NCI-H2227 (cell line): ENCODE measurements around the gene ZNF469.
"Not testable (repeated sequence)": the region's sequence is repeated elsewhere in the genome, so short reads cannot be mapped to it uniquely, and the experiment has no call there.

Experiments
- DNase-seq: peaks from one replicate; lab custom pipeline; 2025; ENCODE audit not compliant: unreplicated experiment; lab: John Stamatoyannopoulos, UW

The ZNF469 gene

DNA sequence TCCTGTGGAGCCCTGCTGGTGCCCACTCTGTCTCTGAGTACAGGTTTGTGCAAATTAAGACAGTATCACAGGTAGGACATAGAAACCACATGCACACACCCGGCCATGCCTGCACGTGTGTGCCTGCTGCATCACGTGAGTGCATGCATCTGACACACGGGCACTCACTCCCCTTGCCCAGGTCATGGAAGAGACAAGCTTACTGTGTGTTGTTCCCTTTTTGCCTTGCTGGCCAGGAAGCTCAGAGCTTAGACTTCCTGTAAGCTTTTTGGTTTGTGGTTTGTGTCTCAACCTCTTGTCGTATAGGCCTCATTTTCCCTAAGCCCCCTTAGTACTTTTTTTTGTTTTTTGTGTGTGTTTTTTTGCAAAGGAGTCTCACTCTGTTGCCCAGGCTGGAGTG lies 25.0 kb downstream of the ZNF469 start:
- no peak for DNase-seq

DNA sequence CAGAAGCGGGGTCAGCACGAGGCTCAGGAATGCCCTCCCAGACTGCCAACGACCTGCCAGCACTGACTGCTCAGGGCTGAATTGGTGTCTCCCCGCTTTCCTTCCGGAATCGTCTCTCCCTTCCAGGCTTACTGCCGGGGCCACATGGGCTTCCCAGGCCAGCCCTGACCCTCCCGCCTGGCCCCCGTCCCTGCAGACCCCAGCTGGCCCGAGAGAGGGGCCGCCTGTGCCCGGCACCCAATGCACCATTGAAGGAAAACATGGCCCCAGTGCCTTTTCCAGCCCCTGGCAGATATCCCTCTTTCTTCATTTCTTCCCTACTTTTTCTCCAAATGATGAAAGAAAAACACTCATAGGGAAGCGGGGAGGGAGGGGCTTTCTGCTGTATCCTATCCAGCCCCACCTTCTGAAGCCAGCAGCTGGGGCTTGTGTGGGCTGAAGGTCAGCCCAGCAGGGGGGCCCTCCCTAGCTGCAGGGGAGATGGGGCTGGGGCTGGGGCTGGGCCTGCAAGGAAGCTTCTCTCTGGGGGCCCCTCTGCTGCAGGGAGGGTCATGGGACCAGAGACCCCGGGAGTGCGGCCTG lies 25.9 kb downstream of the ZNF469 start:
- no peak for DNase-seq

GRCh38 chr16:88409296-88410065 lies 26.7 kb downstream of the ZNF469 start:
- DNase-seq = no peak

DNA sequence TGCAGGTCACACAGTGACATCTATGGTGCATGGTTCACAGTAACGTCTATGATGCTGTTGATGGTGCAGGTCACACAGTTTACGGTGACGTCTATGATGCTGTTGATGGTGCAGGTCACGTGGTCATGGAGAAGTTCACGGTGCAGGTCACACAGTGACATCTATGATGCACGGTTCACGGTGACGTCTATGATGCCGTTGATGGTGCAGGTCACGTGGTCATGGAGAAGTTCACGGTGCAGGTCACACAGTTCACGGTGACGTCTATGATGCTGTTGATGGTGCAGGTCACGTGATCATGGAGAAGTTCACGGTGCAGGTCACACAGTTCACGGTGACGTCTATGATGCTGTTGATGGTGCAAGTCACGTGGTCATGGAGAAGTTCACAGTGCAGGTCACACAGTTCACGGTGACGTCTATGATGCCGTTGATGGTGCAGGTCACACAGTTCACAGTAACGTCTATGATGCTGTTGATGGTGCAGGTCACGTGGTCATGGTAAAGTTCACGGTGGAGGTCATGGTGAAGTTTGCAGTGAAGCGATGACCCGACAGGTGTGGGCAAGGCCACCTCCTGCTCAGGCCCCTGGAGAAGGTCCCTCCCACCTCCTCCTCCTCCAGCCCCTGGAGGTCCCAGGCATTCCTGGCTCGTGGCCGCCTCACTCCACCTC lies 27.7 kb downstream of the ZNF469 start:
- not testable (repeated sequence) for DNase-seq

GRCh38 chr16:88411951-88412576 lies 29.3 kb downstream of the ZNF469 start:
- DNase-seq = no peak

GRCh38 chr16:88412766-88413165 lies 30.0 kb downstream of the ZNF469 start:
- no peak for DNase-seq

DNA sequence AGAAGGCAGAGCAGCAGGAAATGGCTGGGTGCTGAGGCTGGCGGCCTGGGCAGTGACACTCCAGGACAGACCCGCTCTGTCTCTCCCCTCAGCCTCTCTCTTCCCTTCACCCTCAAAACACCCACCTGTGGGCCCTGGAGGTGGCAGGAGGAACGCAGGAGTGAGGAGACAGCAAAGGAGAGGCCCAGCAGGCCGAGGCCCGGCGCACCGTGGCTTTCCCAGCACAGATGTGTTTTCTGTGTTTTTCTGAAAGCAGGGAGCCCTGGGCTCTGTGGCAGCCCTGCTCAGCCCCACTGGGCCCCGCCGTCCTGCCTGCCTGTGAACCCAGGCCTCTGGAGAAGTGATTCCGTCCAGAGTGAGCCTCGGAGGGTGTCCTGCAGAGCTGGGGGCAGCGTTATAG lies 30.5 kb downstream of the ZNF469 start:
- no peak for DNase-seq

GRCh38 chr16:88413631-88414030 lies 30.9 kb downstream of the ZNF469 start:
- DNase-seq = no peak

DNA sequence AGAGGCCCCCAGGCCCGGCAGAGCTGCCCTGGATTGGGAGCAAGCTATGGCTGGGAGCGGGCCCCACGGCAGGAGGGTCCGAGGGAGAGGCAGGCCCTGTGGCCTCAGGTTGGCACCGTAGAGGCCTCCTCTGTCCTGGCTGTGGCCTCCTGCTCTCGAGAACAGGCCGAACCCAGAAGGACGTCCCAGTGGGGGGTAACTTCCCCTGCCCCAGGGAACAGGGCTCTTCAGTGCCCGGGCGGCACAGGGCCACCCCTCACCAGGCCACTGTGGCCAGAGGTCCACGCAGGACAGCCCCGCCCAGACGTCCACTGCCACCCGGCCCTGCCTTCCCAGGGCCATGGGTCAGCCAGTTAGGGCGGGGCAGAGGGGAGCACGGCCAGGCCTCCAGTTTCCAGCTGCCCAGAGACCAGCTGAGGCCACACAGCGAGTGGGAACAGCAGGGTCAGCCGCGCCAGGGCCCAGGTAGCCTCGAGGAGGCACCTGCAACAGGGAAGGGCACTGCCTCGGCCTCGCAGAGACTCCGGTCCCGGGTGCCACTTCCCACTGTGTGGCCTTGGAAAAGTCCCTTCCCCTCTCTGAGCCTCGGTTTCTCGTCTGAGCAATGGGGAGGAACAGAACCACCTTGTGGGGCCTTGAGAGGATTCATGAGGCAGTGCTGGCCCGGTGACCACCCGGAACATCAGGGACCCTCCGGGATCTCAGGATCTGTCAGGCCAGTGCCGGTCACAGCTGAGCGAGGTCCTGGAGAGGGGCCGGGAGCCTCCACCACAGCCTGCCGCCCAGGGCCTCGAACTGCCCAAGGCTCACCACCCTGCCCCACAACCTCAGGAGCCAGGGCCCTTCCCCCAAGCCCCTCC lies 32.0 kb downstream of the ZNF469 start:
- no peak for DNase-seq

- DNase-seq = no peak
These were observed 32.6 kb downstream of the ZNF469 start for GRCh38 chr16:88415381-88415705.

DNA sequence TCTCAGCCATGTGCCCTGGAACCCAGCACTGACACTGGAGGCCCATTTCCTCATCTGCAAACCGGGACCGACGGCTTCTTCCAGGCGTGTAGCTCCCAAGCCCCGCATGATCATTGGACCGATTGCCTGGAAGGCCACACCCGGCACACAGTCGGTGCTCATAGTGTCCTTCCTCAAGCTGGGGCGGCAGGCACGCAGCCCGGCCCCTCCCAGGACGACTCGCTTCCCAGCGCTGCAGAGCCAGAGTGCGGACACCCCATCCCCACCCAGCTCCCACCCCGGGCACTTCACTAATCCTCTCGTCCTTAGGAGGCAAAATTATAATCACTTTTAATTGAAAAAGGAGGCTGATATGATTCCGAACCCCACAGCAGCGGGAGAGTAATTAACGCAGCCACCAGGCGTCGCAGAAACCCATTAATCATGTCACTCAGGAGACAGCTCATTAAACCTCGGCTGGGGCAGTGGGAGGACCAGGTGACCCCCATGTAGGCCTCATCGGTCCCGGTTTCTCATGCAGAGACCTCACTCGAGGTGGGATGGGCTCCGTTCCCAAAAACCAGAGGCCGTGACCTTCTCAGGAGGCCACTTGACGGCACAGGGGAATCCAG lies 33.1 kb downstream of the ZNF469 start:
- DNase-seq = no peak

GRCh38 chr16:88416686-88417085 lies 33.9 kb downstream of the ZNF469 start:
- no peak for DNase-seq

DNA sequence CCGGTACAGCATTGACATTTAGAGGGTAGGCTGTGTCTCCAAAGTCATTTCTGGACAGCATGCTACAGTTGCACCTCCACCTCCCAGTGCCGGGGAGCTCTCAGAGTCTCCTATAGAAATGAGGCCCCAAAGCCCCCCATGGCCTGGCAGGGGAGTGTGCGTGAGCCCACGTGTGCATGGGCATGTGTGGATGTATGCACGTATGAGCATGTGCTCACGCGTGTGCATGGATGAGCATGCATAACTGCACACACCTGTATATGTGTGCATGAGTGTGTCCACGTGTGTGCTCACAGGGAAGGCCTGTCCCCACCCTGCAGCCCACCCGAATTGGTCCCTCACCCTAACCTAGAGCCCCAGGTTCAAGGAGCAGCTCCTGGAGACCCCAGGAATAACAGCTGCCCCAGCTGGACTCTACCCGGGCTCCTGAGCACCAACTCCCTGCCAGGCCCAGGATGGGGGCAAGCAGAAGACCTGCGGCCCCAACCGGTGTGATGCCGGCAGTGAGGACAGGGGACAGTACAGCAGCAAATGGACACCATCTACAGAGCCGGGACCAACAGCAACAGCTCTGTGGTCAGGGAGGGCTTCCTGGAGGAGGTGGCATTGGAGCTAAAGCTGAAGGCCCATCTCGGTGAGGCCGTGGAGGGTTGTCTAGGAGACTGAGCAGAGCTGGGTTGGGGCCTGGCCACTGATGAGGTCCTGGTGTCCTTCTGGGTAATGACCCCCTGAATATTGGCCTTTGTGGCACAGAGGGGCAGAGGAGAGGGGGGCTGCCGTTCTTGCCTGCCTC lies 35.1 kb downstream of the ZNF469 start:
- no peak for DNase-seq

- no peak for DNase-seq
These were observed 36.1 kb downstream of the ZNF469 start for GRCh38 chr16:88418869-88419268.

- DNase-seq = no peak
These were observed 37.0 kb downstream of the ZNF469 start for GRCh38 chr16:88419790-88420189.

GRCh38 chr16:88420496-88420895 lies 37.7 kb downstream of the ZNF469 start:
- DNase-seq = no peak

DNA sequence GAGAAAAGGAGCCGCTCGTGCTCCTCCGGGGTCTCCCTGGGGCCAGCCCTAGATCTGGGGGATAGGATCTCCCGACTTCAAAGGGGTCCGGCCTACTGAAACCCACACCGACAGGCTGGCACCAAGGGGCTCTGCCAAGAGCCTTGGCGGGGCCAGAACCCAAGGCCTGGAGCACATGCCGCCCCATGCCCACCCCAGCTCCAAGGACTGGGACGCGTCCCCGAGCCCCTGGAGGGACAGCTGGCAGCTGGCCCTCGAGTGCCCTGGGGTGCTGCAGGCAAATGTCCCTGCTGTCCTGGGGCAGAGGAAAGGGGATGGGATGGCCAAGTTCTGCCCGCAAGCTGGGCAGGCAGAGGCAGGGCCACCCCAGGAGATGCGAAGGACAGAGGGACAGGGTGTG lies 38.5 kb downstream of the ZNF469 start:
- DNase-seq = no peak

- no peak for DNase-seq
These were observed 39.2 kb downstream of the ZNF469 start for GRCh38 chr16:88421871-88422433.

- DNase-seq = no peak
These were observed 40.1 kb downstream of the ZNF469 start for GRCh38 chr16:88422733-88423447.
